Ishikawa (cell line): ENCODE measurements around the gene FAM78A.

ENCODE experiments used
- FOXM1 ChIP-seq: IDR thresholded peaks from 2 replicates; pipeline ENCODE4 v1.6.1; 2012; ENCODE audit warnings: low read depth, borderline replicate concordance
- ZBTB7A ChIP-seq: IDR thresholded peaks from 2 replicates; pipeline ENCODE4 v1.6.1; 2012; ENCODE audit warnings: low read depth

DNA sequence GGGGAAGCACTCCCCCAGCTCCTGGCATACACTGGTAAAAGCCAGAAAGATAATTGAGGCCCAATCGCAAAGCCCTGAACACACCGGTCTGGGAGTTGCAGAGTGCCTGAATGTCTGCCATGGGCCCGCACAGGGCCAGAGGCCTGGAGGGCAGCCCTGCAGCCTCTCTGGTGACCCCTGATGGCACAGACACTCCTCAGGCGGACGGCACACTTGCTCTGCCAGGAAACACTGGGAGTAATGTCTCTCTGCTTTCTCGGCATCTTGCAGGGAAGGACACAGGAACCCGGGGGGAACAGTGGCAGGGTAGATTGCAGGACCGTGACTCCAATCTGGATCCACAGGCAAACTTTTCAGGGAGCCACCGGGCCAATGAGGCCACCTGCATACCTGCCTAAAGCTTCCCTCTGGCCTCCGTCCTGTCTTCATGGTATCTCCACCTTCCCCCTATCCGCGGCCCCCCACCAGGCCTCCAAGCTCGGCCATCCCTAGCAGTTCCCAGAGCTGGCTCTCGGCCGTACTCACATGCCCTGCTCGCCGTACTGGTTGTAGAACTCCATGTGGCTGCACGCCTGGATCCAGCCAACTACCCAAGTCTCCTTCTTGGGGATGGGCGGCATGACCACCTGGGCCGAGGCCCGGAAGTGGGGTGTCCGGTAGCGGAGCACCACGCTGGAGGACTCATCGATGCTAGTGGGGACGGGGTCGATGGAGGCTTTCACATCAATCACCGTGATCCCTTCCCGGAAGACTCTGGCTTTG is 797 bp downstream of the FAM78A start:
- TF ChIP-seq ZBTB7A (no peak), FOXM1 (no peak)
